SK-N-SH (cell line): ENCODE data around the gene ATOH1. TPM values are rescaled to one million over a fixed set of nuclear protein-coding genes. Genes with fewer than 3 reads are reported as not detected.

ENCODE experiments used
- CTCF ChIA-PET: fragments of 300-600, 350-600 bp; formaldehyde crosslinking; extraction: SDS; loops from one replicate; lab custom pipeline; 2021; lab: Yijun Ruan, JAX
- POLR2A ChIA-PET: fragments of 350-600 bp; sonication (Branson Sonifier 250); formaldehyde crosslinking; extraction: SDS; loops from one replicate; lab custom pipeline; 2020; ENCODE audit warnings: antibody characterized with exemption, inconsistent platforms; lab: Yijun Ruan, JAX
- DNase-seq: peaks from one replicate; pipeline ENCODE4 v3.0.0; 2012
- H2AFZ ChIP-seq: fragments of 200-600 bp; sonication (generic); 2 replicates; pipeline ENCODE4 v1.8.1; 2016; ENCODE audit warnings: antibody characterized with exemption, mild to moderate bottlenecking, low read depth
- H3F3A ChIP-seq: fragments of 200-600 bp; sonication (generic); replicated peaks from 2 replicates; pipeline ENCODE3; 2016; ENCODE audit warnings: antibody characterized with exemption, mild to moderate bottlenecking; ENCODE audit not compliant: insufficient read depth
- H3K27ac ChIP-seq, 2 experiments: fragments of 200-500 bp in 1 of 2; fragments of 200-600 bp in 1 of 2; sonication (Bioruptor generic) in 1 of 2; sonication (generic), shearing (Covaris generic) in 1 of 2; 2 replicates each; pipeline versions ENCODE4 v1.5.1 to v1.6.1; 2014 to 2016; ENCODE audit warnings: low read depth in 2 of 2, inconsistent platforms in 1 of 2, low read length in 1 of 2, mild to moderate bottlenecking in 1 of 2, mixed read lengths in 1 of 2
- H3K27me3 ChIP-seq: fragments of 200-600 bp; sonication (generic), shearing (Covaris generic); 2 replicates; pipeline ENCODE4 v1.6.1; 2016; ENCODE audit warnings: mixed run types; ENCODE audit not compliant: insufficient read depth
- H3K36me3 ChIP-seq, 2 experiments: fragments of 200-500 bp in 1 of 2; fragments of 200-600 bp in 1 of 2; sonication (Bioruptor generic) in 1 of 2; sonication (generic) in 1 of 2; replicated peaks in 1 of 2; 2 replicates each; pipeline versions ENCODE3 to v1.5.1; 2014 to 2016; ENCODE audit warnings: low read length in 1 of 2, mild to moderate bottlenecking in 1 of 2; ENCODE audit not compliant: insufficient read depth in 2 of 2, control insufficient read depth in 1 of 2
- H3K4me1 ChIP-seq, 2 experiments: fragments of 200-500 bp in 1 of 2; fragments of 200-600 bp in 1 of 2; sonication (Bioruptor generic) in 1 of 2; sonication (generic), shearing (Covaris generic) in 1 of 2; 2 replicates each; pipeline versions ENCODE4 v1.5.1 to v1.6.1; 2014 to 2016; ENCODE audit warnings: low read depth in 1 of 2, low read length in 1 of 2, mixed run types in 1 of 2; ENCODE audit not compliant: insufficient read depth in 2 of 2, control insufficient read depth in 1 of 2
- H3K4me2 ChIP-seq: fragments of 200-600 bp; sonication (generic), shearing (Covaris generic); 2 replicates; pipeline ENCODE4 v1.6.1; 2017; ENCODE audit warnings: mixed run types
- H3K4me3 ChIP-seq, 2 experiments: fragments of 200-500 bp in 1 of 2; fragments of 200-600 bp in 1 of 2; sonication (Bioruptor generic) in 1 of 2; sonication (generic), shearing (Covaris generic) in 1 of 2; 2 replicates each; pipeline versions ENCODE4 v1.5.1 to v1.8.1; 2014 to 2016; ENCODE audit warnings: low read depth in 2 of 2, inconsistent platforms in 1 of 2, low read length in 1 of 2, mild to moderate bottlenecking in 1 of 2, mixed read lengths in 1 of 2, moderate library complexity in 1 of 2
- H3K79me2 ChIP-seq: fragments of 200-600 bp; sonication (generic); 2 replicates; pipeline ENCODE4 v1.8.1; 2017; ENCODE audit warnings: mild to moderate bottlenecking; ENCODE audit not compliant: insufficient read depth
- H3K9ac ChIP-seq: fragments of 200-600 bp; sonication (generic); 2 replicates; pipeline ENCODE4 v1.6.1; 2017; ENCODE audit warnings: mixed run types
- H3K9me2 ChIP-seq: fragments of 200-600 bp; sonication (generic); 2 replicates; pipeline ENCODE4 v1.6.1; 2017; ENCODE audit warnings: mixed run types
- H3K9me3 ChIP-seq: fragments of 200-600 bp; sonication (generic); 2 replicates; pipeline ENCODE4 v1.6.1; 2017; ENCODE audit warnings: mixed run types, mild to moderate bottlenecking, moderate library complexity
- H4K20me1 ChIP-seq: fragments of 200-600 bp; sonication (generic); 2 replicates; pipeline ENCODE4 v1.6.1; 2017; ENCODE audit warnings: mild to moderate bottlenecking, mixed run types; ENCODE audit not compliant: insufficient read depth
- FOSL2 ChIP-seq: IDR thresholded peaks from 2 replicates; pipeline ENCODE4 v1.4.0; 2012; ENCODE audit warnings: low read depth, mild to moderate bottlenecking, moderate library complexity, borderline replicate concordance
- NFIC ChIP-seq: IDR thresholded peaks from 2 replicates; pipeline ENCODE4 v1.4.0; 2012; ENCODE audit warnings: borderline replicate concordance
- POLR2AphosphoS5 ChIP-seq: IDR thresholded peaks from 2 replicates; pipeline ENCODE4 v1.6.1; 2012; ENCODE audit warnings: low read depth, low read length
- WGBS: methylation state at CpG from one replicate; pipeline ENCODE4 v1.1.6; 2017; ENCODE audit warnings: low lambda C conversion rate; 5-methylcytosine and 5-hydroxymethylcytosine counted together
- polyA plus RNA-seq, 3 experiments: library from polyadenylated mRNA; depleted of rRNA; stranded (reverse); fragments of >200 nt; gene quantifications; 2 replicates each; pipeline ENCODE4 v1.2.3, GENCODE V29; 2012
- small RNA-seq, 7 experiments: library from RNA; depleted of rRNA; stranded (forward); fragments of <200 nt; gene quantifications; one replicate each; pipeline ENCODE3, GENCODE V24; 2012
- TF ChIP-seq, protein P1 (sequence below): IDR thresholded peaks from 2 replicates; pipeline ENCODE4 v1.6.1; 2012; ENCODE audit warnings: mild to moderate bottlenecking, low read depth, low read length, moderate library complexity

ATOH1 gene
- polyA plus RNA-seq, 1 of the 3 experiments (the other 2 are of a cell fraction) = not detected

DNA sequence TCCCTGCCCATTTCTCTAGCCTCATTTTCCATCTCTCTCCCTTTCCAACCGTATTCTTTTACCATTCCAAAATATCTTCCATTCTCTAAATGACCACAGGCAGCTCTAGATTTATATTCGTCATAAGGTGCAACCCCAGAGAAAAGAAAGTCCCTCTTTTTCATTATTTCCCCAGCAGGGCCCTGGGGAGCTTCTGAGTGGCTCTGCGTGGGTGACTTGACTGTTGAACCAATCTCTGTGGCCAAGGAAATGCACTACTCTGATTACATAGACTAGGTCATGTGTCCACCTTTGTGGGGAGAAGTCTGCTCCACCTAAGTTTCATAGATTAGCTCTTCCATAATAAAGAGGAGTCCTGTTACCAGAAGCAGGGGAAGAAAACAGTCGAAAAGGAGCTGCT is 51.4 kb downstream of the ATOH1 start:
- Histone ChIP-seq H3K36me3 (no peaks in the 10 kb centered on the region), H3K9me3 (no peaks in the 10 kb centered on the region), H3K9ac (no peak overlapping the region), H3K27me3 (no peaks in the 10 kb centered on the region), H3F3A (no peaks in the 10 kb centered on the region), H3K79me2 (no peaks in the 10 kb centered on the region), H3K4me1 (no peaks in the 10 kb centered on the region), H3K27ac (no peak overlapping the region), H2AFZ (no peak overlapping the region), H3K4me3 (no peak overlapping the region), H3K9me2 (no peaks in the 10 kb centered on the region), H4K20me1 (no peaks in the 10 kb centered on the region), H3K4me2 (no peak overlapping the region)
- no peak for DNase-seq
- CTCF ChIA-PET = interaction anchor here (1.1 to 2.3 kb wide), 4 partner anchors 17 to 246 kb away, joined by 4 to 7 read pairs (median 6); partner anchors contain the start of gene ATOH1
- POLR2A ChIA-PET = no interaction called here
- no peak for TF ChIP-seq NFIC
- TF ChIP-seq, protein P1, sequence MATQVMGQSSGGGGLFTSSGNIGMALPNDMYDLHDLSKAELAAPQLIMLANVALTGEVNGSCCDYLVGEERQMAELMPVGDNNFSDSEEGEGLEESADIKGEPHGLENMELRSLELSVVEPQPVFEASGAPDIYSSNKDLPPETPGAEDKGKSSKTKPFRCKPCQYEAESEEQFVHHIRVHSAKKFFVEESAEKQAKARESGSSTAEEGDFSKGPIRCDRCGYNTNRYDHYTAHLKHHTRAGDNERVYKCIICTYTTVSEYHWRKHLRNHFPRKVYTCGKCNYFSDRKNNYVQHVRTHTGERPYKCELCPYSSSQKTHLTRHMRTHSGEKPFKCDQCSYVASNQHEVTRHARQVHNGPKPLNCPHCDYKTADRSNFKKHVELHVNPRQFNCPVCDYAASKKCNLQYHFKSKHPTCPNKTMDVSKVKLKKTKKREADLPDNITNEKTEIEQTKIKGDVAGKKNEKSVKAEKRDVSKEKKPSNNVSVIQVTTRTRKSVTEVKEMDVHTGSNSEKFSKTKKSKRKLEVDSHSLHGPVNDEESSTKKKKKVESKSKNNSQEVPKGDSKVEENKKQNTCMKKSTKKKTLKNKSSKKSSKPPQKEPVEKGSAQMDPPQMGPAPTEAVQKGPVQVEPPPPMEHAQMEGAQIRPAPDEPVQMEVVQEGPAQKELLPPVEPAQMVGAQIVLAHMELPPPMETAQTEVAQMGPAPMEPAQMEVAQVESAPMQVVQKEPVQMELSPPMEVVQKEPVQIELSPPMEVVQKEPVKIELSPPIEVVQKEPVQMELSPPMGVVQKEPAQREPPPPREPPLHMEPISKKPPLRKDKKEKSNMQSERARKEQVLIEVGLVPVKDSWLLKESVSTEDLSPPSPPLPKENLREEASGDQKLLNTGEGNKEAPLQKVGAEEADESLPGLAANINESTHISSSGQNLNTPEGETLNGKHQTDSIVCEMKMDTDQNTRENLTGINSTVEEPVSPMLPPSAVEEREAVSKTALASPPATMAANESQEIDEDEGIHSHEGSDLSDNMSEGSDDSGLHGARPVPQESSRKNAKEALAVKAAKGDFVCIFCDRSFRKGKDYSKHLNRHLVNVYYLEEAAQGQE = no peak
- no peak for TF ChIP-seq POLR2AphosphoS5
- TF ChIP-seq FOSL2 = no peak
- WGBS = 25% methylated on average over 4 of the region's 4 CpGs

Small RNAs within 50 kb of the gene (small RNA-seq; reads per million reads assigned to genes)
- gene RNA5SP164 = 0 reads per million in 7 experiments
